Fibroblast of lung (primary cell): ENCODE data around the gene DUSP23. TPM values are rescaled to one million over a fixed set of nuclear protein-coding genes. Genes with fewer than 3 reads are reported as not detected.

Experiments
- DNase-seq, 2 donors: peaks; one replicate each; pipeline versions ENCODE4 v3.0.0 to v3.0.0-alpha.2; 2010; ENCODE audit warnings: low read depth in 2 of 2
- H2AFZ ChIP-seq: 2 replicates; pipeline ENCODE4 v1.5.1; 2012; ENCODE audit warnings: low read length, control low read depth, inconsistent platforms
- H3K27ac ChIP-seq: 2 replicates; pipeline ENCODE4 v1.5.1; 2011; ENCODE audit warnings: low read length, control low read depth; ENCODE audit not compliant: insufficient read depth
- H3K27me3 ChIP-seq: 2 replicates; pipeline ENCODE4 v1.5.1; 2011; ENCODE audit warnings: mild to moderate bottlenecking, low read length; ENCODE audit not compliant: control insufficient read depth, insufficient read depth
- H3K36me3 ChIP-seq: 2 replicates; pipeline ENCODE4 v1.5.1; 2011; ENCODE audit warnings: low read length; ENCODE audit not compliant: control insufficient read depth, insufficient read depth
- H3K4me1 ChIP-seq: 2 replicates; pipeline ENCODE4 v1.5.1; 2011; ENCODE audit warnings: low read length; ENCODE audit not compliant: control insufficient read depth, insufficient read depth; ENCODE audit errors: extremely low read depth
- H3K4me2 ChIP-seq: 2 replicates; pipeline ENCODE4 v1.5.1; 2011; ENCODE audit warnings: low read length, control low read depth; ENCODE audit not compliant: insufficient read depth; ENCODE audit errors: extremely low read depth
- H3K4me3 ChIP-seq, 4 experiments: fragments of 200-600 bp in 1 of 4; sonication (generic) in 1 of 4; replicated peaks in 1 of 4; 2 replicates each; pipeline ENCODE4 v1.5.1; 2011 to 2016; ENCODE audit warnings: low read length in 4 of 4, low read depth in 3 of 4, mild to moderate bottlenecking in 3 of 4, control low read depth in 2 of 4, inconsistent platforms in 1 of 4, mixed read lengths in 1 of 4; ENCODE audit not compliant: insufficient read depth in 1 of 4; ENCODE audit errors: control extremely low read depth in 1 of 4
- H3K79me2 ChIP-seq: 2 replicates; pipeline ENCODE4 v1.5.1; 2012; ENCODE audit warnings: mild to moderate bottlenecking, low read length, inconsistent platforms; ENCODE audit not compliant: control insufficient read depth, insufficient read depth
- H3K9ac ChIP-seq: 2 replicates; pipeline ENCODE4 v1.5.1; 2011; ENCODE audit warnings: mild to moderate bottlenecking, low read length, control low read depth; ENCODE audit not compliant: insufficient read depth
- H3K9me3 ChIP-seq: 2 replicates; pipeline ENCODE4 v1.5.1; 2012; ENCODE audit warnings: low read depth, low read length; ENCODE audit not compliant: control insufficient read depth, insufficient read depth
- H4K20me1 ChIP-seq: 2 replicates; pipeline ENCODE4 v1.5.1; 2011; ENCODE audit warnings: low read length; ENCODE audit not compliant: control insufficient read depth, insufficient read depth; ENCODE audit errors: extremely low read depth
- EZH2 ChIP-seq: IDR thresholded peaks from 2 replicates; pipeline ENCODE4 v1.5.1; 2012; ENCODE audit warnings: low read length, control low read depth, mild to moderate bottlenecking; ENCODE audit errors: missing control alignments
- polyA plus RNA-seq, 2 donors: library from polyadenylated mRNA; depleted of rRNA in 1 of 2; stranded (reverse) in 1 of 2; unstranded in 1 of 2; fragments of >200 nt; gene quantifications; 2 replicates each; pipeline ENCODE4 v1.2.1, GENCODE V29; 2011 to 2012; ENCODE audit warnings: missing spikeins in 1 of 2
- total RNA-seq: library from RNA; depleted of rRNA; stranded (reverse); fragments of >200 nt; gene quantifications from 2 replicates; pipeline ENCODE4 v1.2.1, GENCODE V29; 2014
- TF ChIP-seq, protein P1 (sequence below), 2 donors: IDR thresholded peaks in 1 of 2; conservative IDR thresholded peaks in 1 of 2; 1 replicate in 1 of 2; 2 replicates in 1 of 2; pipeline ENCODE4 v1.5.1; 2011 to 2012; ENCODE audit warnings: low read length in 2 of 2, control low read depth in 1 of 2, inconsistent platforms in 1 of 2, low read depth in 1 of 2, mild to moderate bottlenecking in 1 of 2

Gene DUSP23
- total and polyA plus RNA-seq, 2 donors (not counting 1 experiment from before 2014, with no cell fraction given), result 4.7 to 11.6 TPM

DNA sequence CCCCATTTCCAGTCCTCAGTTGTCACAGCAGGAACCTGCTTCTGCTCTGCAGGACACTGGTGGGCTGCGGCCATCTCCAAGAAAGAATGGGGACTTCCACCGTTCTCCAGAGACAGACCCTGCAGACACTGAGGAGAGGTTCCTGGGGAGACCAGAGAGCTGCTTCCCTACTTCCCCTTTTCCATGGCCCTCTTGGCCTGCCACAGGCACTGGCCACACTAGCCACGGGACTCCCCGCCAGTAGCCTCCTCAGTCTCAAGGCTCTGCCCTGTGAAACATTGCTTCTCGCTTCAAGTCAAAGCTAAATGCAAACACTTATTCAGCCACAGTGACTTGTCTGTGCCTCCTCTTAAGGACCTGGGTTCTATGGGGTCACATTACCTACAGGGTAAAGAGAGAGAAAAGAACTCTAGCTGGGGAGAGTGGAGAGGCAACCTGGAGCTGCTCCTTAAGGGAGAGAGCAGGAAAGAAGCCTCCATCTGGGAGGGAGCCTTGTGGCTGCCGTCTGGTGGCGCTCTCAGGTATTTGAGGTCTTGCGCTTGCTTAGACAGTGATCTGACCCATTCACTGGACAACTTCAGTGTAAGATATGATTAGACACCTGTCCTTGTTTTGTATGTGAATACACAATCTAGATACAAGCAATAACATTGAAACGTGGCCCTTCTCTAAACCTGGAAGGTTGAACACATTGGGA is 40.6 kb downstream of the DUSP23 start:
- H3K4me3 ChIP-seq, result no peak overlapping the region
- no peaks in the 10 kb centered on the region for H3K9me3 ChIP-seq
- no peak overlapping the region for H2AFZ ChIP-seq
- no peak overlapping the region for H3K27ac ChIP-seq
- peaks cover 15% of the 10 kb centered on the region for H3K27me3 ChIP-seq
- H4K20me1 ChIP-seq, result no peaks in the 10 kb centered on the region
- no peaks in the 10 kb centered on the region for H3K36me3 ChIP-seq
- H3K4me2 ChIP-seq, result no peak overlapping the region
- DNase-seq, result peak in 1 of 2 donors; percentile 74
- no peaks in the 10 kb centered on the region for H3K79me2 ChIP-seq
- no peaks in the 10 kb centered on the region for H3K4me1 ChIP-seq
- H3K9ac ChIP-seq, result no peak overlapping the region
- TF ChIP-seq EZH2, result no peak
- TF ChIP-seq, protein P1, sequence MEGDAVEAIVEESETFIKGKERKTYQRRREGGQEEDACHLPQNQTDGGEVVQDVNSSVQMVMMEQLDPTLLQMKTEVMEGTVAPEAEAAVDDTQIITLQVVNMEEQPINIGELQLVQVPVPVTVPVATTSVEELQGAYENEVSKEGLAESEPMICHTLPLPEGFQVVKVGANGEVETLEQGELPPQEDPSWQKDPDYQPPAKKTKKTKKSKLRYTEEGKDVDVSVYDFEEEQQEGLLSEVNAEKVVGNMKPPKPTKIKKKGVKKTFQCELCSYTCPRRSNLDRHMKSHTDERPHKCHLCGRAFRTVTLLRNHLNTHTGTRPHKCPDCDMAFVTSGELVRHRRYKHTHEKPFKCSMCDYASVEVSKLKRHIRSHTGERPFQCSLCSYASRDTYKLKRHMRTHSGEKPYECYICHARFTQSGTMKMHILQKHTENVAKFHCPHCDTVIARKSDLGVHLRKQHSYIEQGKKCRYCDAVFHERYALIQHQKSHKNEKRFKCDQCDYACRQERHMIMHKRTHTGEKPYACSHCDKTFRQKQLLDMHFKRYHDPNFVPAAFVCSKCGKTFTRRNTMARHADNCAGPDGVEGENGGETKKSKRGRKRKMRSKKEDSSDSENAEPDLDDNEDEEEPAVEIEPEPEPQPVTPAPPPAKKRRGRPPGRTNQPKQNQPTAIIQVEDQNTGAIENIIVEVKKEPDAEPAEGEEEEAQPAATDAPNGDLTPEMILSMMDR (conservative IDR thresholded peaks at IDR 0.05 in 1 of 2, IDR thresholded peaks at IDR 0.05 in 1 of 2; ENCODE audit: low read depth in 1 of 2, low read length in 2 of 2), result peak in 1 of 2 donors; percentile 95

DNA sequence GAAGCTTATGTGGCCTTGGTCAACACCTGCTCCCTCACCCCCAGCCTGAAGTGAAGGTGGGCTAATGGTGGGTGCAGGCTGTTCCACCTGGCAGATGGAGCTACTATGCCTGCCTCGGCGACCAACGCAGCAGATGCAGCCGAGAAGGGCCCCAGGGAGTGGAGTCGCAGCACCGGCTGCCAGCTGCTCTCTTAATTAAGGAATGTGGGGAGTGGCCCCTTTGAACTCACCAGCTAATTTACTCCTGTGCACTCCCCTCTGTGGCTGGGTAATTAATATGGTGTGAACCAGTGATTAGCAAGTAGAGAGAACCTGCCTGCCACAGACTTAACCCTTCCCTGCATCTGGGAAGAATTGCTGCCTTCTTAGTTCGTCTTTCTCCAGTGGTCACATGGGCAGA is 42.6 kb downstream of the DUSP23 start:
- Histone ChIP-seq H3K36me3 (no peaks in the 10 kb centered on the region), H2AFZ (no peak overlapping the region), H3K27me3 (peaks cover 15% of the 10 kb centered on the region), H4K20me1 (no peaks in the 10 kb centered on the region), H3K4me1 (no peaks in the 10 kb centered on the region), H3K9me3 (no peaks in the 10 kb centered on the region), H3K4me3 (no peak overlapping the region), H3K9ac (no peak overlapping the region), H3K79me2 (no peaks in the 10 kb centered on the region), H3K27ac (no peak overlapping the region), H3K4me2 (no peak overlapping the region)
- TF ChIP-seq, protein P1 (conservative IDR thresholded peaks at IDR 0.05 in 1 of 2, IDR thresholded peaks at IDR 0.05 in 1 of 2; ENCODE audit: low read depth in 1 of 2, low read length in 2 of 2), result no peak
- TF ChIP-seq EZH2, result no peak
- no peak for DNase-seq

DNA sequence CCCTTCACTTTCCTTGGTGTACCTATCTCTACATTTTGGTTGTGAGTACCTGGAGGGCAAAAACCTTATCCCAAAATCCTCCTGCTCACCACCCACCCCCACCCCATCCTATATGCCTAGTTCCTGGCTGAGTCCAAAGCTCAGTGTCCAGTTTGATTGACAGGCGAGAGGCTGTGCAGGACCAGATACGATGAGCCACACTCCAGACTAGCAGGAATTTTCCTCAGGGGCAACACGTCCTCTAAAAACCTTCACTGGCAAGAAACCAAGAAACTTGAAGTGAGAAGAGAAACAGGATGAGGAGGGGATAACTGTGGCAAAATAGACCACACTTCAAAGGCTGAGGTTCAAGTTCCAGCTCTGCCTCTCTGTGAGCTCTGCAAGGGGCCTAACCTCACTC is 44.8 kb downstream of the DUSP23 start:
- no peak overlapping the region for H3K4me3 ChIP-seq
- H3K27ac ChIP-seq, result no peak overlapping the region
- H4K20me1 ChIP-seq, result no peaks in the 10 kb centered on the region
- H3K4me1 ChIP-seq, result peaks cover 2% of the 10 kb centered on the region
- H2AFZ ChIP-seq, result no peak overlapping the region
- H3K9ac ChIP-seq, result no peak overlapping the region
- no peak for TF ChIP-seq EZH2
- TF ChIP-seq, protein P1 (conservative IDR thresholded peaks at IDR 0.05 in 1 of 2, IDR thresholded peaks at IDR 0.05 in 1 of 2; ENCODE audit: low read depth in 1 of 2, low read length in 2 of 2), result no peak
- no peaks in the 10 kb centered on the region for H3K9me3 ChIP-seq
- H3K4me2 ChIP-seq, result no peak overlapping the region
- no peak for DNase-seq
- peaks cover 15% of the 10 kb centered on the region for H3K27me3 ChIP-seq
- no peaks in the 10 kb centered on the region for H3K79me2 ChIP-seq
- H3K36me3 ChIP-seq, result no peaks in the 10 kb centered on the region
